Left renal cortex interstitium (tissue), 4 donors: ENCODE measurements around the gene SNX30. TPM values are rescaled to one million over a fixed set of nuclear protein-coding genes. Genes with fewer than 3 reads are reported as not detected.

Source experiments
- DNase-seq, 4 donors: peaks; one replicate each; pipeline ENCODE4 v3.0.0-alpha.2; 2013; ENCODE audit warnings: low read depth in 4 of 4, low spot score in 2 of 4, missing footprints in 1 of 4
- polyA plus RNA-seq, 4 donors: library from polyadenylated mRNA; unstranded; fragments of 120-200 nt; gene quantifications; one replicate each; pipeline ENCODE4 v1.2.1, GENCODE V29; 2013; ENCODE audit not compliant: insufficient read length in 4 of 4

SNX30 gene
- polyA plus RNA-seq, 4 donors, result 16.2 to 21.4 (median 19.3) TPM

DNA sequence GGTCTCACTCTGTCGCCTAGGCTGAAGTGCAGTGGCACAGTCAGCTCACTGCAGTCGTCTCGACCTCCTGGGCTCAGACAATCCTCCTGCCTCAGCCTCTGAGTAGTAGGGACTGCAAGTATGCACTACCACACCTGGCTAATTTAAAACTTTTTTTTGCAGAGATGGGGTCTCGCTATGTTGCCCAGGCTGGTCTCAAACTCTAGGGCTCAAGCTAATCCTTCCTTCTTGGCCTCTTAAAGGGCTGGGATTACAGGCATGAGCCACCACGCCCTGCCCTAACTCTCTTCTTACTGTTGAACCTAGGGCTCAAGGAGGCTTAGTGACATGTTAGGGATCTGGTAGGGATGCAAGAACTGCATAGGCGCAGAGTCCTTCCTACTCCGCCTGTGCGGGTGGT lies 65.3 kb downstream of the SNX30 start:
- no peak for DNase-seq

DNA sequence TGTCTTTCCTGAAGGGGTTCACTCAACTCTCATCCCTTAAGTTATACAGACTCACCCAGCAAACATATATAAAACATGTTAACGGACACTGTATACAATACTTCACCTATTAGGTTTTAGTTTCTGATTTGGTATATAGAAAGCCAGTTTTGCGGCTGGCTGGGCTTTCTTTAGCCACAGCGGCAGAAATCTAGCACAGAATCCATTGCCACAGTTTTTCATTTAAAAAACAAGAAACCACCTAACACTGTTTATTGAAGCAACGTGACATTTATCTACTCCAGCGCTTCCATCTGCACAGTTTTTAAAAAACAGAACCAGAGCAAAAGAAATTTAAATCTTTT lies 67.3 kb downstream of the SNX30 start:
- DNase-seq, result no peak

DNA sequence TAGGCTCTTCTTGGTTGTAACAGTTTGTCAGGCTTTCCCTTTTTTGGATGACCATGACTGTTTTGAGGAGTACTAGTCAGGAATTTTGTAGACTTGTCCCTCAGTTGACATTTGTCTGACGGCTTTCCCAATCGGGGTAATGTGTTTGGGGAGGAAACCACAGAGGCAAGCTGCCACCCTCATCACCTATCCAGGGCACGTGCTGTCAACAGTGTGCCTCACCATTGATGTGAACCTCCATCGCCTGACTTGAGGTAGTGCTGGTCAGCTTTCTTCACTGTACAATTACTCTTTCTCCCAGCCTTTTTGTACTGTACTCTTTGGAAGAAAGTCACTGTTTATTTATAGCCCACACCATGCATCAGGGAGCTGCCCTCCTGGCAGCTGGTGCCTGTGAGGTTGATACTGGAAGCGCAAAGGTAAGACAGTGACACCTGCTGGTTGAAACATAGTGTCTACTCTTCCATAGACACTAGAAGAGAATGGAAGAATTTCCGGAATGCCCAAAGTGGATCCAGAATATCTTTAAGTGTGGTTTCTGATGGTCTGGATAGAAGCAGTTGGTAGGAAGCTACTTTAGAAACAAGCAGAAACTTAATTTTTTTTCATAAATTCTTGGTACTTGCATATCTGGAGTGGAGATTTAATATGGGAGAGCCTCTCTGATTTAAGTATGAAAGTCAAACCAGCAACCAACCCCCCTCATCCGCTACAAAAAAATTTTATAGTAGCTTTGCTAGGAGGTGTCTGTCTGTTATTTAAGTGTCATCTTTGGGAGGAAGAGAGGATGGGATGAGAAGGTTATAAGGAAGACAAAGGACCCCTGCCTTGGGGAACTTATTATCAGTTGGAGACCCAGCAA lies 69.3 kb downstream of the SNX30 start:
- peak in 3 of 4 donors; percentile 26 to 60 (median 53) for DNase-seq

DNA sequence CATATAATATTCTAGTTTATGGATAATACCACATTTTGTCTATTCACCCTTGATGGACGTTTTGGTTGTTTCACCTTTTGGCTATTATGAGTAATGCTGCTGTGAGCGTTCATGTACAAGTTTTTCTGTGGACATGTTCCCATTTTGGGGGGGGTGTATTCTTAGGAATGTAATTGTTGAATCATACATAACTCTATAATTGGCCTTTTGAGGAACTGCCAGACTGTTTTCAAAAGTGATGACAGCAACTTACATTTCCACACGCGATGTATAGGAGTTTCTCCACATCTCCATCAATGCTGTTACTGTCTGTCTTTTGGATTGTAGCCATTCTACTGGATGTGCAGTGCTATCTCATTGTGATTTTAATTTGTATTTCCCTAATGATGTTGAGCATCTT lies 70.3 kb downstream of the SNX30 start:
- no peak for DNase-seq

DNA sequence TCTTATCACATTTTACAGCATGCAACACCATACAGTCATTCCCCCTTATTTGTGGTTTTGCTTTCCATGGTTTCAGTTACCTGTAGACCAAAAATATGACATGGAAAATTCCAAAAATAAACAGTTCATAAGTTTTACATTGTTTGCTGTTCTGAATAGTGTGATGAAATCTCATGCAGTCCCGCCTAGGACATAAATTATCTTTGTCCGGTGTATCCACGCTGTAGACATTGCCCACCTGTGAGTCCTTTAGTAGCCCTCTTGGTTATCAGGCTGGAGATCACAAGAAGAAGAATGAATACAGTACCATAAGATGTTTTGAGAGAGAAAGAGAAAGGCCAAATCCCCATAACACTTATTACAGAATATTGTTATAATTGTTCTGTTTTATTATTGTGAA lies 72.1 kb downstream of the SNX30 start:
- no peak for DNase-seq

DNA sequence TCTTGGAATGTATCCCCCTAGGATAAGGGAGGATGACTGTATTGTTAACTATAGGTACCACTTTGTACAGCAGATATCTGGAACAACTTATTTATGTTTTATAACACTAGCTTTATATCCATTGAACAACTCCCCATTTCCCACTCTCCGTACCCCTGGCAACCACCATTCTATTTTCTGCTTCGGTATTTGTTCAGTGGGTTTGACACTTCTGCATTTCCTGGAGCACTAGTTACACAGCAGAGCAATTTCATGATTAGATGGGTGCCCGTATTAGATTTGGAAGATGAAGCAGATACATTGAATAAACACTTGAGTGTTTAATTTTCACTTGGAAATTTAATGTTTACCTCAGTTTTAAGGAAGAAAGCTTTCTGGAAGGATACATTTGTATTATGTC lies 72.7 kb downstream of the SNX30 start:
- no peak for DNase-seq

DNA sequence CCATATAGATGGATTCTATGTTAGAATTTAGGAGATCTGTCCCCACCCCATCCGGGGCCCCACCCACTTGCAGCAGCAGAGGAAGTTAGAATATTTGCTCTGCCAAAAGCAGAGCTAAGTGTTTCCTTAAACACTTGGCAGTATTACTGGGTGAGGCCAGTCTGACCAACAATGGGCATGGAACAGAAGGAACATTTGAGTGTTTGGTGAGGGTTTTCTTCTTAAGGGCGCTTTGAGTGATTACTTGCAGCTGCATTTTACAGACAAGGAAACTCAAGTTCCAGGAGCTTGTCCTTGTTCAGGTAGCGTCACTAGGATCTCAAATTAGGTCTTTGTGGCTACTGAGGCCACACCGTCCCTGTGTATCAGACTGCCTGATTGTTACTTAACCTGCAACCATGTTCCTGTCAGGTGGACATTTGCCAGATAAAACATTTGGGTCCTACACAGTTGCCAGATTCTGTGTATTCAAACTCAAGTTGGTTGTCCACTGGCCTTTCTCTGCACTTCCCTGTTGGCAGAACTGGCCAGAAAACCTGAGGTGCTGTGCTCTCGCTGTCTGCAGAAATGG lies 80.8 kb downstream of the SNX30 start:
- no peak for DNase-seq

DNA sequence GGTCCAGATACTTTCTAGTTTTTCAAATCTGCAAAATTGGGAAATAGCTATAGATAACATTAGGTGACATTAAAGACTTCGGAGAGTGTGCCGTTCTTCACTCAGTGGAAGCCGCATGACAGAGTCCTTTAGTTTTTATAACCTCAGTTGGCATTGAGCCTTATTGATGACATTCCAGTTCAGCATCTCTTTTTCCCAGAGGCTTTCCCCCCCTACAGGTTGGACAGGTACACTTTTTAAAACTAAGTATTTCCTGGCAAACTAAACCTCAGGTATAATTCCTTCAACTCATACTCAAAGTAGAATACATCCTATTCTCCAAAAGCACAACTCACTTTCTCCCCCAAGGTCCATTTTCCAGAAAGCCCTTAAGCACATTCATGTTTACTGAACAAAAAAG lies 81.4 kb downstream of the SNX30 start:
- DNase-seq, result no peak

DNA sequence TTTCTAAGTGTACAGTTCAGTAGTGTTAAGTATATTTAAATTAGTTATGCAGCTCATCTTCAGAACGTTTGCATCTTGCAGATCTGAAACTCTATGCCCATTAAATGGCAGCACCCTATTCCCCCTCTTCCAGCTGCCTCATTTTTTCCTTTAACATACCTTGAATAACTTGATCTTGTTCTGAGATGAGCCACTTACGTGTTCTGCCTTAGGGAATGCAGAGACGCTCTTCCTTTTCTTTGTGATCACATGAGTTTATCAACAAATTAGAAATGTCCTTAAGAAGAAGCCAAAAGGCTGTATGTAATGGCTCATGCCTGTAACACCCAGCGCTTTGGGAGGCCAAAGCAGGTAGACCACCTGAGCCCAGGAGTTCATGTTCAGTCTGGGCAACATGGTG lies 82.5 kb downstream of the SNX30 start:
- DNase-seq, result no peak

DNA sequence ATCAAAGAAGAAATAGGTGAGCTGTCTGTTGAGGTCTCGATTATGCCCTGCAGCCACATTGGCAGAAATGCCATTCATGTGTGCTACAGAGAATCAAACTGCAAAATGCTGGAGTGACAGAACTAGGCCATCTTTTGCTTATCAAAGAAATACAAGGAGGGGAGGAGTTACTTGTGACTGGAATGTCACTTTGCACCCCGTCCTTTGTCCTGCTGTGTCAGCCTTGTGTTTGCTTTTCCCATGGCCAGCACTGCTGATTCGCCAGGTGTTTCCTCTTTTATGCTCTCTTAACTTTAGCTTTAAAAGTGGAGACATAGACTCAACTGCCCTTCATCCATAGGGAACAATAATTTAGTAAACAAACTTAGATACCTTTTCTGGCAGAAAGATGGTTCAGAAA lies 85.8 kb downstream of the SNX30 start:
- no peak for DNase-seq

DNA sequence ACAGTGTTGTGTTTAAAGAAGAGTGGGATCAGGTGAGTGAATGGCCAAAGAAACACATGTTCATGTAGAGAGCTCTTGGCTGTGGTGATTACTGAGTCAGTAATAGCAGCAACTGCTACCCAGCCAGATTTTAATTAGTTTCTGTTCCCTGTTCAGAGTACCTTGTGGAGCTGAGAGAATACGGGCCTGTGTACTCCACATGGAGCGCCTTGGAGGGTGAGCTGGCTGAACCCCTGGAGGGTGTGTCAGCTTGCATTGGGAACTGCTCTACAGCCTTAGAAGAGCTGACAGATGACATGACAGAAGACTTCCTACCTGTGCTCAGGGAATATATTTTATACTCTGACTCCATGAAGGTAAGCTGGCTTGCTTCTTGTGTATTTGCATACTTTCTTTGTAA lies 87.8 kb downstream of the SNX30 start:
- DNase-seq, result no peak

DNA sequence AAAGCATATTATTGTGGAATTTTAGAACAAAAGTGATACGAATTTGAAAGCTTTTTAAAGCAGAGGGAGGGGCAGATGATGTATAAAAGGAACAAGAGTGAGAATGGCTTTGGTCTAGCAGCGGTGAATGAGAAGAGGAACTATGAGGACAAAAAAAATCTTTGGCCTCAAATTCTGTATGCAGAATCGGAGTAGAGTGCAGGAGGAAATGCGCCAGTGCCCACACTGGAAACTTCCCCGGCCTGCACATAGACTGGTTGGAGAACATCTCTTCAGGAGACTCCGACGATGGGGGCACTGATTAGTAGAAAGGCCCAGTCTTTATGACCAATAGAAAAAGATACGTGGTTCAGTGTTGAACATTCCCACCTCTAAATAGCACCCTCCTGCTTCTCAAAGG lies 88.8 kb downstream of the SNX30 start:
- no peak for DNase-seq

DNA sequence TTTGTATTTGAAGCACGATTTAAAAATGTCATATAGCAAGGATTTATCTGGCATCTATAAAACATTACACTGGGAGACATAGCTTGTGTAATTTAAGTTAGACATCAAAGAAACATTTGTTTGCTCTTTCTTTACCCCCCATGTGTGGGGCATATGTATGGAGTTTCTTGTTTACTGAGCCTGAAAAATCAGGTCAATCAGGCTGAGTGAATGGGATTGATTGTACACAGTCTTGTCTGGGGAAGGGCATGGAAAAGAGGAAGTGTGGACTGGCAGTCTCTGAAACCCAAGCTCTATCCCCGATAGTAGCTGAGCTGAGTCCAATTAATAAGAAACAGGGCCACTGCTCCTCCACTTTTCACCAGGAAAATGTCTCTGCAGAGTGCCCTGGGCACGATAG lies 90.7 kb downstream of the SNX30 start:
- DNase-seq, result no peak

DNA sequence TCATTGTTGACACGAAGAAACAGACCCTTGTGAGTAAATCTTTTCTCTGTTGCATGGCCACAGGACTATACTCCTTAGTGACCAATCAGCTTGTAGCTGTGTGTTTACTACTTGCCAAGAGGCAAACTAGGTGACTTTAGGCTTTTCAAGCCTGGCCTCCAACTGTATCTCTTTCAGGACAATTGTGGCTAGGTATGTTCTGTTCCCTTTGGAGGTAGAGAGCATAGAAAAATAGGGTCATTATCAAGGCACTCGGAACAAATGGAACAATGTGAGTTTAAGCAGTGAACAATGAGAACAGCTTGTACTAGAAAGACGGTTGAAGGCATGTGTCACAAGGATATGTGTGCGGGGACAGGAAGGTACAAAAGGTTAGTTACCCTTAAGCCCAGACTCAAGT lies 92.0 kb downstream of the SNX30 start:
- no peak for DNase-seq

DNA sequence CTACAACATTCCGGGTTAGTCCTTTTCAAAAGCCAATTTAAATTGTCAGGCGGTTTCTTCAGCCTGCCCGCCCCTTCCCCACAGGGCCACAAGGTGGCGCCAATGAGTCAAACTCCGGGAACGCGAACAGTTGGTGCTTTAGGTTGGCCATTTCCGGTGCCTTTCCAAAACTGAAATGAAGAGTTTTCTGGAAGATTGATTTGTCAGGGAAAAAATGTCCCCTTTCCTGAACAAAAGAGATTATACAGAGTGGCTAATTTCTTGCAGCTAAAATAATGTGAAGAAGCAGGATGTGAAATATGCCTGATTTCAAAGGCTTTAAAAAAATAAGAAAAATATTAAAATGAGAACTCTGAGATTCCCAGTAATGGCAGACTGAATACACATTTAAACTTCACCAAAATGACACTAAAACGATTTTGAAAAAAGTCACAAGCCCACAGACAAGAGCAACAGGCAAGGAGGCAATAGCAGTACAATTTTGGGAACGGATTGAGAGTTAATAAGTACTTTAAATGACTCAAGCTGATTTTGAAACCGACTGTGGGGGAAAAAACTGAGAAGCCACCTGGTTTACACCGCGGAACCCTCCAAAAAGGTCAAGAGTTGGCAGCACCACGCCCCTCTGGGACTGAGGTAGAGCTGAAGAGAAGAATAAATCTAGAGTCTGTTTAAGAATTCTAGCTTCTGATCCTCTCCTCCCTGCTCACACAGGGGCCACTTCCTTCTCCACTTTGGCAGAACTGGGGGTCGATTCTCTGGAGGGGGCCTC lies 94.4 kb downstream of the SNX30 start:
- DNase-seq, result peak; percentile 29 to 65 (median 35)

DNA sequence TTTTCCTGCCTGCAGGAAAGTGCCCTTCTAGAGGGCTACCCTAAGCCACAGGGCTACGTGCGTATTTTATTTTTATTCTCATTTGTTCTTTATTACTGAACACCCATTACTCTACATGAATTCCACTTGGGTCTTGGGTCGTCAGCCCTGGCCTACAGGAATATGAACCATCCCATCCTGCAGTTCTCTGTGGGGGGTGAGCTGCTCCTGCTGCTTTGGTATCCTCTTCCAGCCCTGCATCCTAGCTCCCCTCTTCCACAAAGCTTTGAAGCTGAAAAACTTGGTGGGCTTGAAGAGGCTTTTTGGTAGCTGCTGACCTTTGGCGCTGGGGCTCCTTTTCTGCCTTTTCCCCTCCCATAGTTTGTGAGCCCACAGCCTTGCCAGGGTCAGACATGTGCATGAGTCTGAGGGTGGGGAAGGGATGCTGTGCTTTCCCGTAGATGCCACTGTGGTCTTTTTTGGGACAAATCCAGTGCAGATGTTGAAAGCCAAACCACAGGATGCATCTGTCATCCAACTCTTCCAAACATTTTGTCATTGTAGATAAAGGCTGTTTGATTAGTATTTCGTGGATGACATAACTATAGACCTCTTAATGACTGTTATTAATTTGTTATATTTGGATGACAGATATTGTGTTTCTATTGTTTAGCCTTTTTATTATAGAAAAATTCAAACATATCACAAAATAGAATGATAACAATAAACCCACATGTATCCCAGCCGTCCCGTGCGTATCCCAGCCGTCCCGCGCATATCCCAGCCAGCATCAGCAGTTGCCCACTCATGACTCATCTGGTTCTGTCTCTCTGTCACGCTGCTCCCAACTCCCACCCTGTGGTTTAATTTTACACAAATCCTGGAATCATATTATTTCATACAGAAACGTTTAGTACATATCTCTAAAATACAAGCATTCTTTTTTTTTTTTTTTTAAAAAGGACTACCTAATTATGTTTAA lies 96.2 kb downstream of the SNX30 start:
- DNase-seq, result no peak

DNA sequence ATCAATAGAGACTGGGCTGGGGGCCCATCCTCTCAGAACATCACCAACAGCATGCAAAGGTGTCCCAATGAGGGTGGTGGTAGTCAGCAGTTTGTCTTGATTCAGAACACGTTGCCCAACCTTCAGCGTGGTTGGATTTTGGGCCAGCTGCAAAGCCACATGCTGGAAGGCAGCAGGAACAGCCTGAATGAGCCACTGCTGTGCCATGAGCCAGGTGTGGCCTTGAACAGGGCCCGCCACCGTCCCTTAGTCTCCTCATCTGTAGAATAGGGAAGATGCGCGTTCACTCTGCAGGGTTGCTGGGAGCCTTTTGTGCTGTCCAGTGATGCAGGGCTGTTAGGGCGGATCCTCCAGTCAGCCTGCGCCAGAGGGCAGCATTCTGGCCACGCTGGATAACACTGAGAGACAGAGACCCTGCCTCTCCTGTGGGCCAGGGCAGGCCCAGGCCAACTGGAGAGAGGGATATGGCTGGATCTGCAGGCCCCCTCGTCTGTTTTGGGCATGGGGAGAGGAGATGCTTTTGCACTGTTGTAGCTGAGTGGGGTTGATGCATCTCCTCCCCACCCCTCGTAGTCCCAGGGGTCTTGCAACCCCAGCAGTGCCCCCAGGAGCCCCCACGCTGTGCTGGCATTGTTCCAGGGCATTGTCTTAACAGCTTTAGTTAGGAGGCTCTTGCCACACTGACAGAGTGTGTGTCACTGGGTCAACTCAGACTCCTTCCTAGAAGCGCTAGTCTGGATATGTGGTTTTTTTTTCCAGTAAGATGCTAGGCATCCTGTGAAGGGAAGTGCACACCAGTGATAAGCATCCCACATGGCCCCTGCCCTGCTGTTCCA lies 98.0 kb downstream of the SNX30 start:
- no peak for DNase-seq

DNA sequence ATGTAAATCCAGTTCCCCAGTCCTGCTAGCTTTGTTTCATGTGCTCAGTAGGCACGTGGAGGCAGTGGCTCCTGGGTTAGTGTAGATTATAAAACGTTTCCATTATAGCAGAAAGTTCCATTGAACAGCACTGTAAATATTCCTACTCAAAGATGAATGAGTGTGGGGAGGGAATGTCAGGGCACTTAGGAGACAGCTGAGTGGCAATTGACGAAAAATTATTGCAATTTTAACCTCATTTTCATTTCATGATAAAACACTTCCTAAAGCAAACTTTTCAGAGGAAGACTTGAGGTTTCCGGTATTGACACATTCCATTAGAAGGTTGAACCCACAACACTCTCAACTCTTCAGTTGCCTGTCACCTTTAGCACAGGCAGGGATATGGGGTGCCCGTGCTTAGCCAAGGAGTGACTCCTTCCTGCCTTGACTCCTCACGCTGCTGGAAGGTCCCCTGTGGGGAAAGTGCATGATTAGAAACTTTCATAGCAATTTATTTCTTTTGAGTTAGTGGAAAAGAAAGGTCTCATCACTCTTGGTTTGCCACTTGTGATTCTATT lies 98.9 kb downstream of the SNX30 start:
- DNase-seq, result no peak

DNA sequence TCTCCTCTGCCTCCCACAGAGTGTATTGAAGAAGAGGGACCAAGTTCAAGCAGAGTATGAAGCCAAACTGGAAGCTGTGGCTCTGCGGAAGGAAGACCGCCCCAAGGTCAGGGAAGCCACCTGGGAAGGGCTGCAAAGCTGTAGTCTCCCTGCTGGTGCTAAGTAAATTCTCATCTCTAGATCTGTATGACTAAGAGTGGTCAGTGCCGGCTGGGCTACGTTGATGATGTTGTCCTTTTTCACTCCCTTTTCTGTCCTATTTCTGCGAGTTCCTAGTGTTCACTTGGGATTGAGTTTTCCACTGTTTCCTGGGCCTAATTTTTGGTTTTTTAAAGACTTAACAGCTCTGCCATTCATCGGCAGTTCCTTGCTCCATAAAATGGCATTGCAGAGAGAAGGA lies 100.3 kb downstream of the SNX30 start:
- no peak for DNase-seq
